ENCODE data around the gene SUN5.

GRCh38 chr20:33005132-33005566, 916 bp upstream of the SUN5 start:
- TF ChIP-seq CTCF (IDR thresholded peaks at IDR 0.05) (peak; percentile 81), PRRX2 (CRISPR knock-in tag; IDR thresholded peaks at IDR 0.05) (no peak), IRF2 (CRISPR knock-in tag; IDR thresholded peaks at IDR 0.05; ENCODE audit: borderline replicate concordance, low read depth) (no peak), NR2C2 (CRISPR knock-in tag; IDR thresholded peaks at IDR 0.05) (no peak), MAX (CRISPR knock-in tag; IDR thresholded peaks at IDR 0.05) (no peak), ZMAT4 (CRISPR knock-in tag; IDR thresholded peaks at IDR 0.05) (no peak)
